ENCODE results near the gene HCRT. TPM values are rescaled to one million over a fixed set of nuclear protein-coding genes. Genes with fewer than 3 reads are reported as not detected.

The HCRT gene
- total and polyA plus RNA-seq, 2 donors (not counting 1 experiment from before 2014, with no cell fraction given) = not detected

DNA sequence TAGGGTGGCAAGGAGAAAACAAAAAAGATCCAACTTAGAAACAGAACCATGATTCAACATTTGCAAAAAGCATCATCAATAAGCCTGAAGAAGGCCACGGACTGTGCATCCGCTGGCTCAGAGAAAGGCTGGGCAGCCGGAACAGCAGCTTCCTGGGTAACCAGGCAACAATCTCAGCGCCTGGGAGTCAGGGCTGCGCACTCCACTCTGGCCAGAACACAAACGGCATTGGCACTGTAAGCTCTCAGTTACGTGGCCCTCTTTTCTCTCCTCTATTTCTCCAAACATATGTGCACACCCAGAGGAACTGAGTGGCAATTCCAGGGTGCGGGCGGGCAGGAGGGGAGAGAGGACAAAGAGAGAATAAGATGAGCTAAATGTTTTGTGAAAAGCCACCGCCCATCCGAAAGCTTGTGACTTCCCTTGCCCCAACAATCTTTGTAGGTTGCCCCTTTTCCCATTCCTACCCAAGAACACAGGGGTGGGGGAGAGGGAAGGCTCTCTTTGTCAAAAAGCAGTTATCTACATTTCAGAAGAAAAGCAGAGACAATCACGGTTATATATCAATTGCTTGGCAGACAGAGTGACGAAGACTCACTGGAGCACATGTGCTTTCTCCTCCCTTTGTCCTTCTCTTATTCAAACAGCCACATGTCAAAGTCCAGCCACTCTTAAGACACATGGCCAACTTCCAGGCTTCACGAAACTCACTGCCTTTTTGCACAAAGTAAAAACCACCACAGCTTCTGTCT lies 15.6 kb upstream of the HCRT start:
- Histone ChIP-seq H4K20me1 (ENCODE audit: control insufficient read depth, insufficient read depth, low read length, poor library complexity, severe bottlenecking) (no peaks in the 10 kb centered on the region), H3K79me2 (ENCODE audit: control insufficient read depth, insufficient read depth, low read length) (no peaks in the 10 kb centered on the region), H3K9me3 (ENCODE audit: control extremely low read depth in 1 of 3, control insufficient read depth in 2 of 3, insufficient read depth in 1 of 3, low read length in 2 of 3) (no peaks in the 10 kb centered on the region), H2AFZ (ENCODE audit: insufficient read depth, low read depth, low read length, poor library complexity, severe bottlenecking) (no peak overlapping the region), H3K4me2 (replicated peaks; ENCODE audit: low read depth, low read length, poor library complexity, severe bottlenecking) (no peak overlapping the region), H3K27ac (ENCODE audit: low read length in 2 of 2) (peak overlapping the region in 1 of 2 donors; percentile 56), H3K4me1 (ENCODE audit: control insufficient read depth in 2 of 2, insufficient read depth in 2 of 2, low read length in 2 of 2) (peaks cover 11 to 15% of the 10 kb centered on the region in 2 donors), H3K36me3 (replicated peaks in 1 of 2; ENCODE audit: control extremely low read depth in 1 of 2, control insufficient read depth in 1 of 2, extremely low read depth in 1 of 2, insufficient read depth in 2 of 2, low read length in 1 of 2) (peaks cover 1 to 14% of the 10 kb centered on the region in 2 experiments), H3K4me3 (ENCODE audit: control extremely low read depth in 1 of 5, extremely low read depth in 1 of 5, insufficient read depth in 1 of 5, low read depth in 2 of 5, low read length in 4 of 5) (no peak overlapping the region), H3K9ac (ENCODE audit: low read length) (no peak overlapping the region), H3K27me3 (replicated peaks in 1 of 4; ENCODE audit: control extremely low read depth in 1 of 4, control insufficient read depth in 3 of 4, insufficient read depth in 4 of 4, low read length in 3 of 4) (no peaks in the 10 kb centered on the region)
- no peak overlapping the region for H3K4me3 Mint-ChIP-seq
- H3K9me3 Mint-ChIP-seq (ENCODE audit: insufficient read depth) = no peaks in the 10 kb centered on the region
- WGBS (ENCODE audit: insufficient coverage) = 96% methylated on average over 9 of the region's 14 CpGs
- ChIA-PET CTCF (interaction anchor here (0.9 kb wide), 1 partner anchor 206 kb away, joined by 3 read pairs; no protein-coding TSS in a partner anchor), POLR2A (no interaction called here)
- H3K27ac Mint-ChIP-seq = peak overlapping the region; percentile 63
- peaks cover 21% of the 10 kb centered on the region for H3K4me1 Mint-ChIP-seq
- no peaks in the 10 kb centered on the region for H3K27me3 Mint-ChIP-seq
- no peak for ATAC-seq (ENCODE audit: low read depth)
- intact Hi-C loops (cut with micrococcal nuclease) = no loop called here
- no peak for TF ChIP-seq EZH2 (IDR thresholded peaks at IDR 0.05; ENCODE audit: borderline replicate concordance, insufficient read depth, low read depth, low read length, poor library complexity, severe bottlenecking)
- TF ChIP-seq, protein P1, sequence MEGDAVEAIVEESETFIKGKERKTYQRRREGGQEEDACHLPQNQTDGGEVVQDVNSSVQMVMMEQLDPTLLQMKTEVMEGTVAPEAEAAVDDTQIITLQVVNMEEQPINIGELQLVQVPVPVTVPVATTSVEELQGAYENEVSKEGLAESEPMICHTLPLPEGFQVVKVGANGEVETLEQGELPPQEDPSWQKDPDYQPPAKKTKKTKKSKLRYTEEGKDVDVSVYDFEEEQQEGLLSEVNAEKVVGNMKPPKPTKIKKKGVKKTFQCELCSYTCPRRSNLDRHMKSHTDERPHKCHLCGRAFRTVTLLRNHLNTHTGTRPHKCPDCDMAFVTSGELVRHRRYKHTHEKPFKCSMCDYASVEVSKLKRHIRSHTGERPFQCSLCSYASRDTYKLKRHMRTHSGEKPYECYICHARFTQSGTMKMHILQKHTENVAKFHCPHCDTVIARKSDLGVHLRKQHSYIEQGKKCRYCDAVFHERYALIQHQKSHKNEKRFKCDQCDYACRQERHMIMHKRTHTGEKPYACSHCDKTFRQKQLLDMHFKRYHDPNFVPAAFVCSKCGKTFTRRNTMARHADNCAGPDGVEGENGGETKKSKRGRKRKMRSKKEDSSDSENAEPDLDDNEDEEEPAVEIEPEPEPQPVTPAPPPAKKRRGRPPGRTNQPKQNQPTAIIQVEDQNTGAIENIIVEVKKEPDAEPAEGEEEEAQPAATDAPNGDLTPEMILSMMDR (IDR thresholded peaks at IDR 0.05) = no peak
- DNase-seq = no peak

DNA sequence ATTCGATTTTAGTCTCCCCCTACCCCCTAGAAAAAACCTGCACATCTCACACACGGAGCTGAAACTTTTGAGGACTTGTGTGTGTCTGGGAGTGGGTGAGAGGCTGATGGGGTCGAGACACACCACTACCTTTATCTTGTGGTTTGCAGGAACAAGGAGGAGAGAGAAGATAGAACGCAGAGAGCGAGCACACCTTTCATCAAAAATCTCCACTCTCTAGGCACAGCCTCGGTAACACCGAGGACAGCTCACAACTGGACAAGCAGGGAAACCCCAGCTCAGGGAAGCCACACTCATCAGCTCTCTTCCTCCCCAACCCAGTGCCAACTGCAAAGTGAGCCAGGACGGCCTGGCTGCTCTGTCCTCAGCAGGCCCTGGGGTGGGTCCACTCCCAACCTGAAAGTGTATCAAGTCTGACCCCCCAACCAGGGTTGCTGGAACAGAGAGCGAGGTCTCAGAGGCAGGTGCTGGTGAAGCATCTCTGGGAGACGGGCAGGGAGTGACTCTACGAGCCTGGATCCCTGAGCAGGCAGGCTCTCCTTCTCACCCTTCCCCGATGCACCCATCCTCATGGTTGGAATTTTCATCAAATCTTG lies 14.3 kb upstream of the HCRT start:
- no peaks in the 10 kb centered on the region for H4K20me1 ChIP-seq (ENCODE audit: control insufficient read depth, insufficient read depth, low read length, poor library complexity, severe bottlenecking)
- 100% methylated on average over 5 of the region's 12 CpGs for WGBS (ENCODE audit: insufficient coverage)
- ATAC-seq (ENCODE audit: low read depth) = no peak
- H3K4me2 ChIP-seq (replicated peaks; ENCODE audit: low read depth, low read length, poor library complexity, severe bottlenecking) = no peak overlapping the region
- H3K4me1 ChIP-seq (ENCODE audit: control insufficient read depth in 2 of 2, insufficient read depth in 2 of 2, low read length in 2 of 2) = peaks cover 14 to 21% of the 10 kb centered on the region in 2 donors
- CTCF ChIA-PET = interaction anchor here (0.6 to 1.9 kb wide), 7 partner anchors 13 to 236 kb away, joined by 3 to 8 read pairs (median 3); no protein-coding TSS in a partner anchor
- H3K9me3 Mint-ChIP-seq (ENCODE audit: insufficient read depth) = no peaks in the 10 kb centered on the region
- H2AFZ ChIP-seq (ENCODE audit: insufficient read depth, low read depth, low read length, poor library complexity, severe bottlenecking) = no peak overlapping the region
- H3K4me3 Mint-ChIP-seq = no peak overlapping the region
- no peaks in the 10 kb centered on the region for H3K27me3 Mint-ChIP-seq
- POLR2A ChIA-PET = interaction anchor here (1.4 to 2.7 kb wide), 3 partner anchors 15 to 89 kb away, joined by 3 to 8 read pairs (median 4); partner anchors contain the start of gene STAT5A
- TF ChIP-seq, protein P1 (IDR thresholded peaks at IDR 0.05) = no peak
- no peak for TF ChIP-seq EZH2 (IDR thresholded peaks at IDR 0.05; ENCODE audit: borderline replicate concordance, insufficient read depth, low read depth, low read length, poor library complexity, severe bottlenecking)
- no peaks in the 10 kb centered on the region for H3K27me3 ChIP-seq (replicated peaks in 1 of 4; ENCODE audit: control extremely low read depth in 1 of 4, control insufficient read depth in 3 of 4, insufficient read depth in 4 of 4, low read length in 3 of 4)
- peaks cover under 1% of the 10 kb centered on the region for H3K79me2 ChIP-seq (ENCODE audit: control insufficient read depth, insufficient read depth, low read length)
- H3K36me3 ChIP-seq (replicated peaks in 1 of 2; ENCODE audit: control extremely low read depth in 1 of 2, control insufficient read depth in 1 of 2, extremely low read depth in 1 of 2, insufficient read depth in 2 of 2, low read length in 1 of 2) = peaks cover 0 to 7% of the 10 kb centered on the region in 2 experiments
- peaks cover 23% of the 10 kb centered on the region for H3K4me1 Mint-ChIP-seq
- H3K27ac Mint-ChIP-seq = peak overlapping the region; percentile 81
- intact Hi-C loops (cut with micrococcal nuclease) = loop anchor here (10.0 kb wide), 1 partner anchor 475 kb away; the partner anchor contains the start of gene PLEKHH3
- DNase-seq = no peak
- peak overlapping the region; percentile 85 to 96 for H3K27ac ChIP-seq (ENCODE audit: low read length in 2 of 2)
- no peaks in the 10 kb centered on the region for H3K9me3 ChIP-seq (ENCODE audit: control extremely low read depth in 1 of 3, control insufficient read depth in 2 of 3, insufficient read depth in 1 of 3, low read length in 2 of 3)
- no peak overlapping the region for H3K9ac ChIP-seq (ENCODE audit: low read length)
- H3K4me3 ChIP-seq (ENCODE audit: control extremely low read depth in 1 of 5, extremely low read depth in 1 of 5, insufficient read depth in 1 of 5, low read depth in 2 of 5, low read length in 4 of 5) = no peak overlapping the region

Measured in B cell (primary cell).